Keratinocyte (primary cell): ENCODE results near the gene TKT.

Experiments
- EZH2 ChIP-seq: IDR thresholded peaks from one replicate; pipeline ENCODE4 v1.6.1; 2012; ENCODE audit warnings: inconsistent platforms, mild to moderate bottlenecking, low read length, moderate library complexity
- TF ChIP-seq, protein P1 (sequence below), 3 experiments: IDR thresholded peaks in 1 of 3; conservative IDR thresholded peaks in 1 of 3; optimal IDR thresholded peaks in 1 of 3; 2 replicates in 2 of 3; 3 replicates in 1 of 3; pipeline versions ENCODE3 to v1.5.1; 2011; ENCODE audit warnings: low read length in 3 of 3, mild to moderate bottlenecking in 3 of 3, moderate library complexity in 2 of 3, control low read depth in 1 of 3, inconsistent platforms in 1 of 3; ENCODE audit not compliant: insufficient read depth in 2 of 3; ENCODE audit errors: extremely low read depth in 1 of 3

DNA sequence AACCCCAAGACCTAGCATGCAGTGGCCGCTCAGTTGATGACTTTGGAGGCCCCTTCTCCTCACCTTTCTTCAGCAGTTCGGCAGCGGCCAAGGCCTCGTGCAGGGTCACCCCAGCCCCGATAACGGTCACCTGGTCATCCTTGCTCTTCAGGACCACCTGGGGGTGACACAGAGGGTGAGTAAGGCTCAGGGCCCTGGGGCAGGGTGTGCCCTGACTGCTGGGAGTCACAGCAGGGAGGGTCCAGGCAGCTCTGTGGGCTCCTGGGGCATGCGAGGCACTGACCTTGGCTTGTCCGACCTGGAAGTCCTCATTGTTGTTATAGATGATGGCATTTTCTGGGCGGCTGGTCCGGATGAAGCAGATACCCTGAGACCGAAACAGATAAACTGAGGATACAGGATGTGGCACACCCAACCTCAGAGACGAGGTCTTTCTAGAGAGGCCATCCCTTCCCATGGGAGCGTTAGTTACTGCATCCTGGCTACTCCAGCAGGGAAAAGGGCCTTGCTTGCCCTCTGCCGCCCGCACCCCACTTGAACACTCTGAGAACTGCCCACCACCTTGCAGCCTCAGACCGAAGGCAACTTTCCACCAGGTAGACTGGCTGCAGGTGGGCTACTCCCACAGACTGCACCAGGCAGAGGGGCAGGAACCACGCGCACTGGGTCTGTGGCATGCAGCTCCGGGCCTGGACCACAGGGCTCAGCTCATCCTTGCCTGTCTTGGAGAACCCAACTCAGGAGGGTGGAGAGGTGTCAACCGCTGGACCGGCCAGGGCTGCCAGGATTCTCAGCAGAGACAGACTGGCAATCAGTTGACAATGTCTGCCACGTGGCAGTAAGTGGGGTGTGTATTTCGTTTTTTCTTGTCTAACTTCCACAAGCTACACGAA lies 27.6 kb downstream of the TKT start:
- TF ChIP-seq, protein P1, sequence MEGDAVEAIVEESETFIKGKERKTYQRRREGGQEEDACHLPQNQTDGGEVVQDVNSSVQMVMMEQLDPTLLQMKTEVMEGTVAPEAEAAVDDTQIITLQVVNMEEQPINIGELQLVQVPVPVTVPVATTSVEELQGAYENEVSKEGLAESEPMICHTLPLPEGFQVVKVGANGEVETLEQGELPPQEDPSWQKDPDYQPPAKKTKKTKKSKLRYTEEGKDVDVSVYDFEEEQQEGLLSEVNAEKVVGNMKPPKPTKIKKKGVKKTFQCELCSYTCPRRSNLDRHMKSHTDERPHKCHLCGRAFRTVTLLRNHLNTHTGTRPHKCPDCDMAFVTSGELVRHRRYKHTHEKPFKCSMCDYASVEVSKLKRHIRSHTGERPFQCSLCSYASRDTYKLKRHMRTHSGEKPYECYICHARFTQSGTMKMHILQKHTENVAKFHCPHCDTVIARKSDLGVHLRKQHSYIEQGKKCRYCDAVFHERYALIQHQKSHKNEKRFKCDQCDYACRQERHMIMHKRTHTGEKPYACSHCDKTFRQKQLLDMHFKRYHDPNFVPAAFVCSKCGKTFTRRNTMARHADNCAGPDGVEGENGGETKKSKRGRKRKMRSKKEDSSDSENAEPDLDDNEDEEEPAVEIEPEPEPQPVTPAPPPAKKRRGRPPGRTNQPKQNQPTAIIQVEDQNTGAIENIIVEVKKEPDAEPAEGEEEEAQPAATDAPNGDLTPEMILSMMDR (optimal IDR thresholded peaks at IDR 0.05 in 1 of 3, IDR thresholded peaks at IDR 0.05 in 1 of 3, conservative IDR thresholded peaks at IDR 0.05 in 1 of 3; ENCODE audit: extremely low read depth in 1 of 3, insufficient read depth in 2 of 3, low read length in 3 of 3) = no peak
- no peak for TF ChIP-seq EZH2
